NT2/D1 (cell line): ENCODE measurements around the gene CLMP.
"Not testable (repeated sequence)": the region's sequence is repeated elsewhere in the genome, so short reads cannot be mapped to it uniquely, and the experiment has no call there.

Experiments
- SUZ12 ChIP-seq: IDR thresholded peaks from 2 replicates; pipeline ENCODE4 v1.6.1; 2011; ENCODE audit not compliant: insufficient read length, insufficient read depth; ENCODE audit errors: extremely low read depth
- YY1 ChIP-seq: IDR thresholded peaks from 2 replicates; pipeline ENCODE4 v1.6.1; 2011; ENCODE audit not compliant: insufficient read length, insufficient read depth
- ZNF274 ChIP-seq: IDR thresholded peaks from 2 replicates; pipeline ENCODE4 v1.6.1; 2011; ENCODE audit warnings: mild to moderate bottlenecking, low read depth, low read length

DNA sequence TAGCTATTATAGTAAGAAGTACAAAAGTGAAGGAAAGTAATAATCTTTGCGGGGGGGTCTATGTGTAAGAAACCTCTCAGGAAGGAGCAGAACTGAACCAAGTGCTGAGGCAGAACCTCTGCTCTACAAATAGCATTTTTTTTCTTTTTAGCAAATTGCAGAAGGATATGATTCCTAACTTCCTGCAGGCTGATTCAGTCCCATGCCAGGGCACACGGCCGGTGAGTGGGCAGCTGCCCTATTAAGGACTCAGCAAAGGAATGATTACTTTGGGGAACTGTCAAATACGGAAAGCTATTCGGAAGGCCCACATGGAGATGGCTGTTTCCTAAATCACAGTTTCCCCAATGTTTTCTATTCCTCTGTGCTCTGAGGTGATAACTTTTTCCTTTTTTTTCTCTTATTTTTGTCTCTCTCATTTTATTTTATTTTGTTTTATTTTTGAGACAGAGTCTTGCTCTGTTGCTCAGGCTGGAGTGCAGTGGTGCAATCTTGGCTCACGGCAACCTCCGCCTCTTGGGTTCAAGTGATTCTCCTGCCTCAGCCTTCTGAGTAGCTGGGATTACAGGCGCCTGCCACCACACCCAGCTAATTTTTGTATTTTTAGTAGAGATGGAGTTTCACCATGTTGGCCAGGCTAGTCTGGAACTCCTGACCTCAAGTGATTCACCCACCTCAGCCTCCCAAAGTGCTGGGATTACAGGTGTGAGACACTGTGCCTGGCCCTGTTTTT, 62.8 kb downstream of the CLMP start:
- TF ChIP-seq YY1, SUZ12, ZNF274: not testable (repeated sequence)
